PC-3 (cell line): Measurements from ENCODE around the gene ZNF611.

Source experiments
- EZH2 ChIP-seq: fragments of 300-600 bp; sonication (generic); IDR thresholded peaks from one replicate; pipeline ENCODE4 v1.6.1; 2017; ENCODE audit warnings: antibody characterized with exemption, mild to moderate bottlenecking, low read length; ENCODE audit not compliant: unreplicated experiment
- TF ChIP-seq, protein P1 (sequence below): fragments of 300-600 bp; sonication (generic); conservative IDR thresholded peaks from 2 replicates; pipeline ENCODE4 v1.5.1; 2017; ENCODE audit warnings: antibody characterized with exemption, low read depth, mild to moderate bottlenecking, low read length

DNA sequence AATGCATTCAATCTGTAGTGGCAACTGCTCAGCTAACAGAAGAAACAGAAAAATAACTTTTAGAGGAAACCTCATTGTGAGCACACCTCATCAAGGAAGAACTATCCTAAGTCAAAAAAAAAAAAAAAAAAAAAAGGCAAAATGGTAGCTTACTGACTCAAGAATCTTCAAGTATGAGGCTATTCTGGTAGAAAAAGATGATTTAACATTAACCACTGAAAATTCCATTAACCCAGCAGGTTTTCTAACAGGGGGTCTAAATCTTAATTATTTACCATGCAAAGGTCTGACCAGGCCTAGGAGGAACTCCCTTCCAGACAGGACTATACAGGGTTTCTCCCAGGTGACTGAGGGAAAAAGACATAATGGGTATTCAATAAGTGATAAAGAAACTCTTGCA lies 68.3 kb downstream of the ZNF611 start:
- TF ChIP-seq EZH2, result no peak
- TF ChIP-seq, protein P1, sequence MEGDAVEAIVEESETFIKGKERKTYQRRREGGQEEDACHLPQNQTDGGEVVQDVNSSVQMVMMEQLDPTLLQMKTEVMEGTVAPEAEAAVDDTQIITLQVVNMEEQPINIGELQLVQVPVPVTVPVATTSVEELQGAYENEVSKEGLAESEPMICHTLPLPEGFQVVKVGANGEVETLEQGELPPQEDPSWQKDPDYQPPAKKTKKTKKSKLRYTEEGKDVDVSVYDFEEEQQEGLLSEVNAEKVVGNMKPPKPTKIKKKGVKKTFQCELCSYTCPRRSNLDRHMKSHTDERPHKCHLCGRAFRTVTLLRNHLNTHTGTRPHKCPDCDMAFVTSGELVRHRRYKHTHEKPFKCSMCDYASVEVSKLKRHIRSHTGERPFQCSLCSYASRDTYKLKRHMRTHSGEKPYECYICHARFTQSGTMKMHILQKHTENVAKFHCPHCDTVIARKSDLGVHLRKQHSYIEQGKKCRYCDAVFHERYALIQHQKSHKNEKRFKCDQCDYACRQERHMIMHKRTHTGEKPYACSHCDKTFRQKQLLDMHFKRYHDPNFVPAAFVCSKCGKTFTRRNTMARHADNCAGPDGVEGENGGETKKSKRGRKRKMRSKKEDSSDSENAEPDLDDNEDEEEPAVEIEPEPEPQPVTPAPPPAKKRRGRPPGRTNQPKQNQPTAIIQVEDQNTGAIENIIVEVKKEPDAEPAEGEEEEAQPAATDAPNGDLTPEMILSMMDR, result no peak
